GM10266 (cell line): ENCODE results near the gene MAD2L2.

Experiments
- DNase-seq: peaks from one replicate; pipeline ENCODE4 v3.0.0; 2012; ENCODE audit errors: extremely low spot score
- CTCF ChIP-seq: IDR thresholded peaks from 2 replicates; pipeline ENCODE4 v1.5.1; 2012; ENCODE audit warnings: mild to moderate bottlenecking, low read depth; ENCODE audit not compliant: control insufficient read depth, insufficient read depth; ENCODE audit errors: missing control alignments

Gene MAD2L2

GRCh38 chr1:11681071-11681771 lies at the start of gene MAD2L2:
MAD2L2 (minus strand) TSS chr1:11681148; CDS start chr1:11680601, 547 bp downstream.
- TF ChIP-seq CTCF, result no peak
- peak; percentile 97 for DNase-seq

GRCh38 chr1:11730429-11730891 lies 49.5 kb upstream of the MAD2L2 start:
- DNase-seq, result no peak

GRCh38 chr1:11729498-11730428 lies 48.8 kb upstream of the MAD2L2 start:
- DNase-seq, result no peak
- TF ChIP-seq CTCF, result no peak

More at GRCh38 chr1:11730429-11730891, 49.5 kb upstream of the MAD2L2 start:
- TF ChIP-seq CTCF, result no peak

GRCh38 chr1:11729155-11729497 lies 48.2 kb upstream of the MAD2L2 start:
- no peak for TF ChIP-seq CTCF
- no peak for DNase-seq

- no peak for DNase-seq
- no peak for TF ChIP-seq CTCF
Observed at GRCh38 chr1:11728126-11728806, 47.3 kb upstream of the MAD2L2 start.

GRCh38 chr1:11727119-11727518 lies 46.2 kb upstream of the MAD2L2 start:
- TF ChIP-seq CTCF, result no peak
- DNase-seq, result no peak
